ENCODE results near the gene CST2. TPM values are rescaled to one million over a fixed set of nuclear protein-coding genes. Genes with fewer than 3 reads are reported as not detected.
"Not testable (repeated sequence)": the region's sequence is repeated elsewhere in the genome, so short reads cannot be mapped to it uniquely, and the experiment has no call there.

The CST2 gene
- total RNA-seq, 2 donors from 2014 or later = not detected

- Histone ChIP-seq H3K36me3 (no peaks in the 10 kb centered on the region), H3K27ac (no peak overlapping the region), H3K9me3 (no peaks in the 10 kb centered on the region), H3K27me3 (no peaks in the 10 kb centered on the region), H3K4me3 (no peak overlapping the region), H3K4me1 (no peaks in the 10 kb centered on the region)
- TF ChIP-seq, protein P1, sequence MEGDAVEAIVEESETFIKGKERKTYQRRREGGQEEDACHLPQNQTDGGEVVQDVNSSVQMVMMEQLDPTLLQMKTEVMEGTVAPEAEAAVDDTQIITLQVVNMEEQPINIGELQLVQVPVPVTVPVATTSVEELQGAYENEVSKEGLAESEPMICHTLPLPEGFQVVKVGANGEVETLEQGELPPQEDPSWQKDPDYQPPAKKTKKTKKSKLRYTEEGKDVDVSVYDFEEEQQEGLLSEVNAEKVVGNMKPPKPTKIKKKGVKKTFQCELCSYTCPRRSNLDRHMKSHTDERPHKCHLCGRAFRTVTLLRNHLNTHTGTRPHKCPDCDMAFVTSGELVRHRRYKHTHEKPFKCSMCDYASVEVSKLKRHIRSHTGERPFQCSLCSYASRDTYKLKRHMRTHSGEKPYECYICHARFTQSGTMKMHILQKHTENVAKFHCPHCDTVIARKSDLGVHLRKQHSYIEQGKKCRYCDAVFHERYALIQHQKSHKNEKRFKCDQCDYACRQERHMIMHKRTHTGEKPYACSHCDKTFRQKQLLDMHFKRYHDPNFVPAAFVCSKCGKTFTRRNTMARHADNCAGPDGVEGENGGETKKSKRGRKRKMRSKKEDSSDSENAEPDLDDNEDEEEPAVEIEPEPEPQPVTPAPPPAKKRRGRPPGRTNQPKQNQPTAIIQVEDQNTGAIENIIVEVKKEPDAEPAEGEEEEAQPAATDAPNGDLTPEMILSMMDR (IDR thresholded peaks at IDR 0.05) = no peak
- DNase-seq (ENCODE audit: low spot score) = no peak
These were observed 31.0 kb downstream of the CST2 start for GRCh38 chr20:23795526-23795925.

DNA sequence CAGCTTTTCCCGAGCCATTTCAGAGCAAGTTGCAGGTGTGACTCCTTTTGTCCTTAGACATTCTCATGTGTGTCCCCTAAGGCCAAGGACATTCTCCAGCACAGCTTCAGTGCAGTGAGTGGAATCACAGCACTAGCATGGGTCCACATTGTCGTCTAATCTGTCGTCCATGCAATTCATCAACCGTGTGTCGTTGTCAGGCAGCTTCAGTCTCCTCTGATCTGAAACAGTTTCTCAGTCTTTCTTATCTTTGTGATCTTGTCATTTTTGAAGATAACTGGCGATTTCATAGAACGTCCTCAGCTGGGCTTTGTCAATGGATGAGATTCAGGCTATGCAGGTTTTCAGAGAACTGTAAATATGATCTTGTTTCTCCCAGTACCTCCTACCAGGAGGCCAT, 31.7 kb downstream of the CST2 start:
- H3K4me1 ChIP-seq = no peaks in the 10 kb centered on the region
- DNase-seq (ENCODE audit: low spot score) = no peak
- TF ChIP-seq, protein P1 (IDR thresholded peaks at IDR 0.05) = no peak

GRCh38 chr20:23794065-23794464, 32.5 kb downstream of the CST2 start:
- no peaks in the 10 kb centered on the region for H3K27me3 ChIP-seq
- no peak for DNase-seq (ENCODE audit: low spot score)

More for the DNA sequence above, 31.7 kb downstream of the CST2 start:
- H3K9me3 ChIP-seq = no peaks in the 10 kb centered on the region
- no peak overlapping the region for H3K27ac ChIP-seq
- H3K4me3 ChIP-seq = no peak overlapping the region
- H3K27me3 ChIP-seq = no peaks in the 10 kb centered on the region
- H3K36me3 ChIP-seq = no peaks in the 10 kb centered on the region

GRCh38 chr20:23783447-23783846, 43.1 kb downstream of the CST2 start:
- no peak for DNase-seq (ENCODE audit: low spot score)
- peaks cover 0 to 4% of the 10 kb centered on the region in 2 donors for H3K9me3 ChIP-seq
- H3K36me3 ChIP-seq = no peaks in the 10 kb centered on the region
- no peaks in the 10 kb centered on the region for H3K27me3 ChIP-seq
- no peaks in the 10 kb centered on the region for H3K4me1 ChIP-seq
- H3K27ac ChIP-seq = no peak overlapping the region
- TF ChIP-seq, protein P1 (IDR thresholded peaks at IDR 0.05) = no peak
- no peak overlapping the region for H3K4me3 ChIP-seq

More at GRCh38 chr20:23794065-23794464, 32.5 kb downstream of the CST2 start:
- Histone ChIP-seq H3K9me3 (no peaks in the 10 kb centered on the region), H3K4me3 (no peak overlapping the region), H3K36me3 (no peaks in the 10 kb centered on the region), H3K4me1 (no peaks in the 10 kb centered on the region), H3K27ac (no peak overlapping the region)
- TF ChIP-seq, protein P1 (IDR thresholded peaks at IDR 0.05) = no peak

- Histone ChIP-seq H3K27ac (no peak overlapping the region), H3K36me3 (no peaks in the 10 kb centered on the region), H3K9me3 (peaks cover 0 to 4% of the 10 kb centered on the region in 2 donors), H3K4me3 (no peak overlapping the region), H3K4me1 (no peaks in the 10 kb centered on the region), H3K27me3 (no peaks in the 10 kb centered on the region)
- TF ChIP-seq, protein P1 (IDR thresholded peaks at IDR 0.05) = peak in 1 of 2 donors; percentile 57
- DNase-seq (ENCODE audit: low spot score) = no peak
These were observed 44.1 kb downstream of the CST2 start for GRCh38 chr20:23782366-23782983.

DNA sequence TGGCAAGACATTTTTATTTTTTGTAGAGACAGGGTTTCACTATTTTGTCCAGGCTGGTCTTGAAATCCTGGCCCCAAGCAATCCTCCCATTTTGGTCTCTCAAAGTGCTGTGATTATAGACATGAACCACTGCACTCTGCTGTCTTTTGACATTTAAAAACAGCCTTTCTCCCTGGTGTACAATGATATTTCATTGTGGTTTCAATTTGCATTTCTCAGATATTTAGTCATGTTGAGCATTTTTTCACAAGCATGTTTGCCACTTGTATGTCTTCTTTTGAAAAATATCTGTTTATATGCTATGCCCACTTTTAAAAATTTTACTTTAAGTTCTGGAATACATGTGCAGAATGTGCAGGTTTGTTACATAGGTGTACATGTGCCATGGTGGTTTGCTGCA, 47.9 kb downstream of the CST2 start:
- not testable (repeated sequence) for H3K4me3 ChIP-seq; H3K27me3 ChIP-seq; DNase-seq (ENCODE audit: low spot score); H3K36me3 ChIP-seq; H3K27ac ChIP-seq; H3K4me1 ChIP-seq; H3K9me3 ChIP-seq

DNA sequence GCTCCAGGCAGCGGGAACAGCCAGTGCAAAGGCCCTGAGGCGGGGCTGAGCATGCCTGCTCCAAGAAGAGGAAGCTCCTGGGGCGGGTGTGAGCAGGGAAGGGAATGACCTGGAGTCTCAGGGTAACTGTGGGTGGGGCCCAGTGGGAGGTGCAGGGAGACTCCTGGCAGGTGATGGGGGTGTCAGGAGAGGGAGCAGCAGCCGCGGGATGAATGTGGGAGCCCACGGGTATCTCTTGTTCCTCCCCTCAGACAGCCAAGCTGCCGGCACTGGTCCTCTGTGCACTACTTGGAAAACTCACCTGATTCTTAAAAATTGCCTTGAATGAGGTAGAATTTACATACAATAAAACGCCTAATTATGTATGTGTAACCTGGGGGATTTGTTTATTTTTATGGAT, 49.1 kb downstream of the CST2 start:
- DNase-seq (ENCODE audit: low spot score); H3K9me3 ChIP-seq; H3K27me3 ChIP-seq; H3K4me3 ChIP-seq; H3K27ac ChIP-seq; H3K4me1 ChIP-seq; H3K36me3 ChIP-seq: not testable (repeated sequence)
